HepG2 (cell line): ENCODE measurements around the gene GRAMD2A. TPM values are rescaled to one million over a fixed set of nuclear protein-coding genes. Genes with fewer than 3 reads are reported as not detected.

ENCODE experiments used
- ATAC-seq: fragments of 200-7000 bp; cut with Tn5 transposase; 3 replicates; pipeline ENCODE4 v1.9.1; 2020; ENCODE audit warnings: mild to moderate bottlenecking, moderate library complexity
- BruUV-seq: library from RNA; stranded (reverse); fragments of 400-500 nt; replicated peaks from 2 replicates; lab custom pipeline; 2021; lab: Mats Ljungman, UMichigan
- CTCF ChIA-PET: fragments of 300-600 bp; formaldehyde crosslinking; extraction: SDS; loops from one replicate; lab custom pipeline; 2021; ENCODE audit warnings: low total read pairs, inconsistent platforms, low intra/inter-chr PET ratio; lab: Yijun Ruan, JAX
- POLR2A ChIA-PET: fragments of 350-600 bp; sonication (Branson Sonifier 250); formaldehyde crosslinking; loops from one replicate; lab custom pipeline; 2020; ENCODE audit warnings: antibody characterized with exemption, inconsistent platforms; lab: Yijun Ruan, JAX
- DNase-seq: peaks from one replicate; pipeline ENCODE4 v3.0.0-alpha.2; 2015; ENCODE audit warnings: low spot score
- FAIRE-seq: peaks from 3 replicates; lab custom pipeline; 2011; peaks lifted over from hg19 to GRCh38; lab: Jason Lieb, UNC
- H2AFZ ChIP-seq: one replicate; pipeline ENCODE4 v1.6.1; 2011; ENCODE audit warnings: low read length, inconsistent platforms
- H3K27ac ChIP-seq: fragments of 300-600 bp; 3 replicates; pipeline ENCODE4 v1.8.0; 2011; ENCODE audit warnings: mixed run types, mild to moderate bottlenecking, mixed read lengths, low read length, inconsistent platforms; ENCODE audit not compliant: insufficient read depth; ENCODE audit errors: extremely low read length
- H3K27me3 ChIP-seq, 2 experiments: fragments of 200-600 bp in 1 of 2; 2 replicates in 1 of 2; 3 replicates in 1 of 2; pipeline versions ENCODE4 v1.6.0 to v1.8.0; 2011; ENCODE audit warnings: low read length in 2 of 2, mild to moderate bottlenecking in 2 of 2, moderate library complexity in 2 of 2, inconsistent platforms in 1 of 2; ENCODE audit not compliant: insufficient read depth in 2 of 2, control insufficient read depth in 1 of 2
- H3K36me3 ChIP-seq, 2 experiments: fragments of 200-600 bp in 1 of 2; replicated peaks in 1 of 2; 2 replicates in 1 of 2; 3 replicates in 1 of 2; pipeline versions ENCODE4 v1.5.1 to v1.8.0; 2011; ENCODE audit warnings: low read length in 2 of 2, inconsistent platforms in 1 of 2; ENCODE audit not compliant: insufficient read depth in 2 of 2, control insufficient read depth in 1 of 2
- H3K4me1 ChIP-seq: 2 replicates; pipeline ENCODE4 v1.5.1; 2012; ENCODE audit warnings: low read length, inconsistent platforms; ENCODE audit not compliant: insufficient read depth
- H3K4me2 ChIP-seq: 2 replicates; pipeline ENCODE4 v1.6.0; 2011; ENCODE audit warnings: low read depth, low read length, inconsistent platforms
- H3K4me3 ChIP-seq, 3 experiments: fragments of 200-600 bp in 1 of 3; sonication (generic), shearing (Covaris generic) in 1 of 3; replicated peaks in 1 of 3; 2 replicates each; pipeline ENCODE4 v1.5.1; 2011 to 2016; ENCODE audit warnings: low read length in 3 of 3, inconsistent platforms in 2 of 3, low read depth in 2 of 3, mild to moderate bottlenecking in 2 of 3, control low read depth in 1 of 3, mixed read lengths in 1 of 3; ENCODE audit not compliant: insufficient read depth in 1 of 3
- H3K79me2 ChIP-seq: one replicate; pipeline ENCODE4 v1.6.1; 2011; ENCODE audit warnings: low read length, inconsistent platforms; ENCODE audit not compliant: insufficient read depth
- H3K9ac ChIP-seq: 2 replicates; pipeline ENCODE4 v1.6.0; 2011; ENCODE audit warnings: mild to moderate bottlenecking, low read depth, low read length, inconsistent platforms; ENCODE audit not compliant: insufficient read depth
- H3K9me3 ChIP-seq: 2 replicates; pipeline ENCODE4 v1.5.1; 2012; ENCODE audit warnings: mild to moderate bottlenecking, low read length
- H4K20me1 ChIP-seq: 2 replicates; pipeline ENCODE4 v1.6.0; 2011; ENCODE audit warnings: inconsistent platforms, mild to moderate bottlenecking, low read length, moderate library complexity; ENCODE audit not compliant: insufficient read depth
- ARNT2 ChIP-seq: sonication (generic); formaldehyde crosslinking; IDR thresholded peaks from 2 replicates; pipeline ENCODE4 v1.8.0; 2022; ENCODE audit warnings: mild to moderate bottlenecking, low read depth, missing genetic modification reagents, moderate library complexity
- SOX6 ChIP-seq, 2 experiments: fragments of 450-650 bp in 1 of 2; sonication (generic) in 1 of 2; formaldehyde crosslinking in 1 of 2; IDR thresholded peaks; 2 replicates each; pipeline versions ENCODE4 v1.4.0 to v1.6.1; 2017 to 2020; ENCODE audit warnings: antibody characterized with exemption in 1 of 2, mild to moderate bottlenecking in 1 of 2, missing genetic modification reagents in 1 of 2
- TBX2 ChIP-seq: sonication (generic); formaldehyde crosslinking; IDR thresholded peaks from 2 replicates; pipeline ENCODE4 v1.5.0; 2020; ENCODE audit warnings: missing genetic modification reagents, mild to moderate bottlenecking, borderline replicate concordance
- ZBTB8A ChIP-seq: sonication (generic); formaldehyde crosslinking; IDR thresholded peaks from 2 replicates; pipeline ENCODE4 v1.4.0; 2020; ENCODE audit warnings: mild to moderate bottlenecking, low read depth, missing genetic modification reagents, borderline replicate concordance
- ZEB1 ChIP-seq: IDR thresholded peaks from 2 replicates; pipeline ENCODE4 v1.6.1; 2012; ENCODE audit warnings: mild to moderate bottlenecking, low read depth, inconsistent platforms; ENCODE audit not compliant: insufficient replicate concordance
- ZFY ChIP-seq: sonication (generic); formaldehyde crosslinking; IDR thresholded peaks from 2 replicates; pipeline ENCODE4 v1.4.0; 2020; ENCODE audit warnings: missing genetic modification reagents
- ZNF354B ChIP-seq: sonication (generic); formaldehyde crosslinking; IDR thresholded peaks from 2 replicates; pipeline ENCODE4 v1.8.0; 2022; ENCODE audit warnings: mild to moderate bottlenecking, missing genetic modification reagents
- ZNF724P ChIP-seq: sonication (generic); formaldehyde crosslinking; IDR thresholded peaks from 2 replicates; pipeline ENCODE4 v1.8.0; 2022; ENCODE audit warnings: missing genetic modification reagents, borderline replicate concordance
- WGBS: methylation state at CpG from one replicate; pipeline ENCODE4 v1.1.6; 2017; ENCODE audit warnings: low lambda C conversion rate; 5-methylcytosine and 5-hydroxymethylcytosine counted together
- in situ Hi-C: cut with HindIII; loops from 2 replicates; pipeline ENCODE4 v1.10.0; 2017; ENCODE audit warnings: low pct_unique_long_range_greater_than_20kb; ENCODE audit not compliant: extremely low pct_ligation_motif_present
- intact Hi-C: fragments of 100-400 bp; cut with micrococcal nuclease; formaldehyde crosslinking; loops from one replicate; pipeline ENCODE4 v1.10.0; 2022; ENCODE audit not compliant: unreplicated experiment
- polyA plus RNA-seq, 8 experiments: library from polyadenylated mRNA; depleted of rRNA in 3 of 8; stranded (reverse) in 7 of 8; unstranded in 1 of 8; fragments of >200 nt; fragmentation: Illumina TruSeq in 4 of 8; extraction: Trizol in 4 of 8; gene quantifications; 2 replicates each; pipeline versions ENCODE4 v1.2.1 to v1.2.3, GENCODE V29; 2011 to 2016; ENCODE audit warnings: low read depth in 4 of 8, missing spikeins in 1 of 8, mixed read lengths in 1 of 8; ENCODE audit not compliant: insufficient read depth in 1 of 8
- total RNA-seq, 5 experiments: library from RNA; depleted of rRNA; stranded (reverse); fragments of >200 nt; fragmentation: Illumina TruSeq; extraction: Trizol; gene quantifications; 2 replicates each; pipeline ENCODE4 v1.2.3, GENCODE V29; 2016; ENCODE audit warnings: low read depth in 1 of 5
- TF ChIP-seq, protein P1 (sequence below): sonication (generic); formaldehyde crosslinking; IDR thresholded peaks from 2 replicates; pipeline ENCODE4 v1.8.1; 2023; ENCODE audit warnings: mild to moderate bottlenecking, inconsistent platforms, moderate library complexity, missing genetic modification reagents, borderline replicate concordance
- TF ChIP-seq, protein P2 (sequence below): sonication (generic); formaldehyde crosslinking; IDR thresholded peaks from 2 replicates; pipeline ENCODE4; 2020; ENCODE audit warnings: missing genetic modification reagents, mild to moderate bottlenecking, borderline replicate concordance
- TF ChIP-seq, protein P3 (sequence below): sonication (generic); formaldehyde crosslinking; conservative IDR thresholded peaks from 2 replicates; pipeline ENCODE4 v1.8.0; 2022; ENCODE audit warnings: missing genetic modification reagents

GRAMD2A gene
- total and polyA plus RNA-seq, 2 of the 13 experiments (the other 11 are each of a cell fraction or from before 2014, with no cell fraction given): 0.04 TPM; not detected in 1

DNA sequence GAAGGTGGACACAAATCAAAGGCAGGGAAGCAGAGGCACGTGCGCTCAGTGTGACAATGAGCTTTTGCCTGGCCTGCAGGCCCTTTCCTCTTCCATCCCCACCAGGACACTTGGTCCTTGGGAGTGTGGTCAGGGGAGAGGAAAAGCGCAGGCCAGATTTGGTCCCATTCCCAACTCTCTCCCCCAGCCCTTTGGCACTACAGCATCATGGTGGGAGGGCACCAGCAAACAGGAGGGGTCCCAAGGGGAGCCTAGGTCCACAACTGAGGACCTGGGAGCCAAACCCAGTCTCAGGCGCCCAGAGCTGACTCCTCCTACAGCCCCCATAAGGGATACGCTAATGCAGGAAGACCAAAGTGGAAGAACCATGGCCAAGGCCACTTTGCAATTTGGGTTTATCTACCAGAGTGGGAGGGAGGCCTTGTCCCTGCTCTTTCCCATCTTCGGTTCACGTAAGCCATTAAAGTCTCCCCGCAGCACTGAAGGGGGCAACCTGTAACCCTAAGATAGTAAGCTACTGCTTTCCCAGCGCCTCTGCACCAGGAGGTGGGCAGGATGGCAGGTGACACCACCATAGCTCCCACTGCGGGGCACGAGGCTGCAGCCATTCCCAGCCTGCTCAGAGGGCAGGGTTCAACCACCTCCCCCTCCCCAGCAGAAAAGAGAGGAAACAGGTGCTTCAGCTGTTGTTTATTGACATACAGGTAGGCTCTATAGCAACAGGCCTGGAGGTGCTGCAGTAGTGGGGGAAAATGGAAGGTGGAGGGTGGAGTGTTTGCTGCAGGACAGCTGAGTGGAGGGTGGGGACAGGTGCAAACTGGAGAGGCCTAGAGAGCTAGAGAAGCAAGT lies 993 bp upstream of the GRAMD2A start:
- ATAC-seq: no peak
- H3K4me1 ChIP-seq: peaks cover 24% of the 10 kb centered on the region
- TF ChIP-seq ZEB1: peak; percentile 54
- no peak for TF ChIP-seq ZBTB8A
- TF ChIP-seq, protein P1, sequence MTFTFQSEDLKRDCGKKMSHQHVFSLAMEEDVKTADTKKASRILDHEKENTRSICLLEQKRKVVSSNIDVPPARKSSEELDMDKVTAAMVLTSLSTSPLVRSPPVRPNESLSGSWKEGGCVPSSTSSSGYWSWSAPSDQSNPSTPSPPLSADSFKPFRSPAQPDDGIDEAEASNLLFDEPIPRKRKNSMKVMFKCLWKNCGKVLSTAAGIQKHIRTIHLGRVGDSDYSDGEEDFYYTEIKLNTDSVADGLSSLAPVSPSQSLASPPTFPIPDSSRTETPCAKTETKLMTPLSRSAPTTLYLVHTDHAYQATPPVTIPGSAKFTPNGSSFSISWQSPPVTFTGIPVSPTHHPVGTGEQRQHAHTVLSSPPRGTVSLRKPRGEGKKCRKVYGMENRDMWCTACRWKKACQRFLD: no peak
- TF ChIP-seq ARNT2 (CRISPR knock-in tag): no peak
- TF ChIP-seq ZNF354B (CRISPR knock-in tag): no peak
- TF ChIP-seq SOX6 (IDR thresholded peaks at IDR 0.05): no peak
- TF ChIP-seq SOX6 (CRISPR knock-in tag; IDR thresholded peaks at IDR 0.05): no peak
- TF ChIP-seq, protein P2, sequence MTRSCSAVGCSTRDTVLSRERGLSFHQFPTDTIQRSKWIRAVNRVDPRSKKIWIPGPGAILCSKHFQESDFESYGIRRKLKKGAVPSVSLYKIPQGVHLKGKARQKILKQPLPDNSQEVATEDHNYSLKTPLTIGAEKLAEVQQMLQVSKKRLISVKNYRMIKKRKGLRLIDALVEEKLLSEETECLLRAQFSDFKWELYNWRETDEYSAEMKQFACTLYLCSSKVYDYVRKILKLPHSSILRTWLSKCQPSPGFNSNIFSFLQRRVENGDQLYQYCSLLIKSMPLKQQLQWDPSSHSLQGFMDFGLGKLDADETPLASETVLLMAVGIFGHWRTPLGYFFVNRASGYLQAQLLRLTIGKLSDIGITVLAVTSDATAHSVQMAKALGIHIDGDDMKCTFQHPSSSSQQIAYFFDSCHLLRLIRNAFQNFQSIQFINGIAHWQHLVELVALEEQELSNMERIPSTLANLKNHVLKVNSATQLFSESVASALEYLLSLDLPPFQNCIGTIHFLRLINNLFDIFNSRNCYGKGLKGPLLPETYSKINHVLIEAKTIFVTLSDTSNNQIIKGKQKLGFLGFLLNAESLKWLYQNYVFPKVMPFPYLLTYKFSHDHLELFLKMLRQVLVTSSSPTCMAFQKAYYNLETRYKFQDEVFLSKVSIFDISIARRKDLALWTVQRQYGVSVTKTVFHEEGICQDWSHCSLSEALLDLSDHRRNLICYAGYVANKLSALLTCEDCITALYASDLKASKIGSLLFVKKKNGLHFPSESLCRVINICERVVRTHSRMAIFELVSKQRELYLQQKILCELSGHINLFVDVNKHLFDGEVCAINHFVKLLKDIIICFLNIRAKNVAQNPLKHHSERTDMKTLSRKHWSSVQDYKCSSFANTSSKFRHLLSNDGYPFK: 0 out of 2 replicates have a peak, but pooled peaks have one; percentile 16
- 0 out of 2 replicates have a peak, but pooled peaks have one; percentile 17 for TF ChIP-seq ZFY (CRISPR knock-in tag)
- no peak for TF ChIP-seq ZNF724P (CRISPR knock-in tag)
- TF ChIP-seq, protein P3, sequence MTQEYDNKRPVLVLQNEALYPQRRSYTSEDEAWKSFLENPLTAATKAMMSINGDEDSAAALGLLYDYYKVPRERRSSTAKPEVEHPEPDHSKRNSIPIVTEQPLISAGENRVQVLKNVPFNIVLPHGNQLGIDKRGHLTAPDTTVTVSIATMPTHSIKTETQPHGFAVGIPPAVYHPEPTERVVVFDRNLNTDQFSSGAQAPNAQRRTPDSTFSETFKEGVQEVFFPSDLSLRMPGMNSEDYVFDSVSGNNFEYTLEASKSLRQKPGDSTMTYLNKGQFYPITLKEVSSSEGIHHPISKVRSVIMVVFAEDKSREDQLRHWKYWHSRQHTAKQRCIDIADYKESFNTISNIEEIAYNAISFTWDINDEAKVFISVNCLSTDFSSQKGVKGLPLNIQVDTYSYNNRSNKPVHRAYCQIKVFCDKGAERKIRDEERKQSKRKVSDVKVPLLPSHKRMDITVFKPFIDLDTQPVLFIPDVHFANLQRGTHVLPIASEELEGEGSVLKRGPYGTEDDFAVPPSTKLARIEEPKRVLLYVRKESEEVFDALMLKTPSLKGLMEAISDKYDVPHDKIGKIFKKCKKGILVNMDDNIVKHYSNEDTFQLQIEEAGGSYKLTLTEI (CRISPR knock-in tag): no peak
- TF ChIP-seq TBX2 (CRISPR knock-in tag): no peak

More for the DNA sequence above, 993 bp upstream of the GRAMD2A start:
- Histone ChIP-seq H3K27me3 (peaks cover 6 to 11% of the 10 kb centered on the region in 2 experiments; a peak in 3 of 5 replicates), H2AFZ (no peak overlapping the region), H3K4me3 (no peak overlapping the region), H3K79me2 (no peaks in the 10 kb centered on the region), H3K9ac (no peak overlapping the region), H3K27ac (no peak overlapping the region), H3K4me2 (no peak overlapping the region), H4K20me1 (peaks cover 56% of the 10 kb centered on the region), H3K36me3 (peaks cover 31 to 50% of the 10 kb centered on the region in 2 experiments), H3K9me3 (no peaks in the 10 kb centered on the region)
- 85% methylated on average over 8 of the region's 11 CpGs for WGBS
- no TSS peak for BruUV-seq
- ChIA-PET CTCF (interaction anchor here (0.7 to 2.0 kb wide), 3 partner anchors 88 to 144 kb away, joined by 4 to 35 read pairs (median 5); no protein-coding TSS in a partner anchor), POLR2A (interaction anchor here (1.5 to 1.8 kb wide), 2 partner anchors 32 kb away, joined by 5 to 9 read pairs; partner anchors contain the start of gene PKM)
- intact Hi-C loops: loop anchor here (1.0 to 2.0 kb wide), 3 partner anchors 28 to 88 kb away; partner anchors contain the start of gene PKM
- no peak for FAIRE-seq
- DNase-seq: no peak
- in situ Hi-C loops: no loop called here
